HEK293 (cell line): ENCODE results near the gene ZG16.

Experiments used
- CTCF ChIP-seq: fragments of 450-650 bp; formaldehyde crosslinking; IDR thresholded peaks from 2 replicates; pipeline ENCODE4 v1.5.1; 2016; ENCODE audit warnings: missing biosample characterization, missing genetic modification characterization
- KLF17 ChIP-seq: fragments of 450-650 bp; formaldehyde crosslinking; IDR thresholded peaks from 2 replicates; pipeline ENCODE4 v1.5.1; 2016; ENCODE audit warnings: missing biosample characterization, missing genetic modification characterization
- PBX3 ChIP-seq: sonication (generic); formaldehyde crosslinking; IDR thresholded peaks from 2 replicates; pipeline ENCODE4 v1.8.1; 2022; ENCODE audit warnings: mild to moderate bottlenecking, moderate library complexity, missing genetic modification reagents
- YY1 ChIP-seq: fragments of 450-650 bp; formaldehyde crosslinking; IDR thresholded peaks from 2 replicates; pipeline ENCODE4 v1.5.1; 2018; ENCODE audit warnings: missing biosample characterization, missing genetic modification characterization
- ZBTB7A ChIP-seq: fragments of 450-650 bp; formaldehyde crosslinking; IDR thresholded peaks from 2 replicates; pipeline ENCODE4 v1.5.1; 2016; ENCODE audit warnings: low read depth, missing biosample characterization, missing genetic modification characterization
- ZFP3 ChIP-seq: fragments of 450-650 bp; formaldehyde crosslinking; IDR thresholded peaks from 2 replicates; pipeline ENCODE4 v1.5.1; 2016; ENCODE audit warnings: low read depth, missing biosample characterization, missing genetic modification characterization
- ZNF398 ChIP-seq: fragments of 450-650 bp; formaldehyde crosslinking; IDR thresholded peaks from 2 replicates; pipeline ENCODE4 v1.5.1; 2017; ENCODE audit warnings: missing biosample characterization, missing genetic modification characterization
- ZNF423 ChIP-seq: fragments of 450-650 bp; formaldehyde crosslinking; IDR thresholded peaks from 2 replicates; pipeline ENCODE4 v1.5.1; 2016; ENCODE audit warnings: missing biosample characterization, missing genetic modification characterization
- ZNF560 ChIP-seq: fragments of 450-650 bp; formaldehyde crosslinking; IDR thresholded peaks from 2 replicates; pipeline ENCODE4 v1.5.1; 2017; ENCODE audit warnings: missing biosample characterization, missing genetic modification characterization, borderline replicate concordance

- TF ChIP-seq ZNF560 (tag by site-specific recombination) (no peak), CTCF (no peak), ZNF423 (tag by site-specific recombination) (no peak), PBX3 (CRISPR knock-in tag) (no peak), YY1 (tag by site-specific recombination) (no peak), KLF17 (no peak), ZFP3 (tag by site-specific recombination) (no peak), ZNF398 (tag by site-specific recombination) (no peak), ZBTB7A (no peak)
Observed at GRCh38 chr16:29769507-29769906, 8.5 kb upstream of the ZG16 start.
